Inflammatory macrophage treated with lipopolysaccharide for 1 hour (primary cell): ENCODE results near the gene ATG16L2.

Experiments
- DNase-seq, 2 donors: peaks; one replicate each; pipeline ENCODE4 v3.0.0-alpha.2; 2020 to 2022

The ATG16L2 gene

GRCh38 chr11:72814286-72815109 lies at the start of gene ATG16L2:
TSS of gene ATG16L2 (plus strand) at chr11:72814411. CDS start at chr11:72814446, 35 bp downstream.
- DNase-seq, result peak; percentile 82 to 95

- DNase-seq, result no peak
These were observed 49.7 kb upstream of the ATG16L2 start for GRCh38 chr11:72764503-72764902.

GRCh38 chr11:72766152-72766902 lies 47.9 kb upstream of the ATG16L2 start:
- DNase-seq, result no peak

- DNase-seq, result no peak
These were observed 46.8 kb upstream of the ATG16L2 start for GRCh38 chr11:72767203-72768062.

GRCh38 chr11:72768581-72768980 lies 45.6 kb upstream of the ATG16L2 start:
- no peak for DNase-seq

- DNase-seq, result no peak
These were observed 44.5 kb upstream of the ATG16L2 start for GRCh38 chr11:72769680-72770079.

- no peak for DNase-seq
These were observed 43.4 kb upstream of the ATG16L2 start for GRCh38 chr11:72770799-72771198.

- no peak for DNase-seq
These were observed 42.7 kb upstream of the ATG16L2 start for GRCh38 chr11:72771507-72771906.

- no peak for DNase-seq
These were observed 42.2 kb upstream of the ATG16L2 start for GRCh38 chr11:72772059-72772458.

- DNase-seq, result no peak
These were observed 40.9 kb upstream of the ATG16L2 start for GRCh38 chr11:72773291-72773690.

GRCh38 chr11:72773696-72774095 lies 40.5 kb upstream of the ATG16L2 start:
- no peak for DNase-seq

GRCh38 chr11:72774499-72774898 lies 39.7 kb upstream of the ATG16L2 start:
- DNase-seq, result no peak

- no peak for DNase-seq
These were observed 38.7 kb upstream of the ATG16L2 start for GRCh38 chr11:72775288-72776110.

GRCh38 chr11:72776117-72776843 lies 37.9 kb upstream of the ATG16L2 start:
- DNase-seq, result no peak

GRCh38 chr11:72776844-72777754 lies 37.1 kb upstream of the ATG16L2 start:
- DNase-seq, result no peak

- DNase-seq, result no peak
These were observed 36.4 kb upstream of the ATG16L2 start for GRCh38 chr11:72777755-72778278.

GRCh38 chr11:72778535-72779494 lies 35.4 kb upstream of the ATG16L2 start:
- DNase-seq, result no peak

- no peak for DNase-seq
These were observed 34.6 kb upstream of the ATG16L2 start for GRCh38 chr11:72779495-72780128.
